MV-4-11 (cell line): ENCODE data around the gene GALNTL6.
"Not testable (repeated sequence)": the region's sequence is repeated elsewhere in the genome, so short reads cannot be mapped to it uniquely, and the experiment has no call there.

ENCODE experiments used
- DNase-seq: peaks from one replicate; lab custom pipeline; 2025; lab: John Stamatoyannopoulos, UW

Gene GALNTL6

DNA sequence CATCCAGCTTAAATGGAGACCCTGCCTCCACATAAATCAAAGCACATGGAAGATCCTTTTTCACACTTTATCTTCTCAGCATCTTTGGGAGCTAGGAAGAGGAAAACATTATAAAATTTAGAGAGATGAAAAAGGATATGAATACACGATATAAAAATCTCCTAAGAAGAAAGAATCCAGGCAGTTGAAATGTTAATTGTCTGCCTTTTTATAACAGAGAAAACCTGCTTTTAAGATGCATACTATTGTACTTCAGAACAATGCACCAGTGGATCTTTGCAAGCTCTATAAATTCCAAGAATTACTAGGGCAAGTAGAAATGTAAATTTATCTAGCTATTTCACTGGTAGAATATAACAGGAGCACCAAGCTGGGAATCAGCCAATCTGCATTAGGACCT lies 1055.1 kb downstream of the GALNTL6 start:
- no peak for DNase-seq

DNA sequence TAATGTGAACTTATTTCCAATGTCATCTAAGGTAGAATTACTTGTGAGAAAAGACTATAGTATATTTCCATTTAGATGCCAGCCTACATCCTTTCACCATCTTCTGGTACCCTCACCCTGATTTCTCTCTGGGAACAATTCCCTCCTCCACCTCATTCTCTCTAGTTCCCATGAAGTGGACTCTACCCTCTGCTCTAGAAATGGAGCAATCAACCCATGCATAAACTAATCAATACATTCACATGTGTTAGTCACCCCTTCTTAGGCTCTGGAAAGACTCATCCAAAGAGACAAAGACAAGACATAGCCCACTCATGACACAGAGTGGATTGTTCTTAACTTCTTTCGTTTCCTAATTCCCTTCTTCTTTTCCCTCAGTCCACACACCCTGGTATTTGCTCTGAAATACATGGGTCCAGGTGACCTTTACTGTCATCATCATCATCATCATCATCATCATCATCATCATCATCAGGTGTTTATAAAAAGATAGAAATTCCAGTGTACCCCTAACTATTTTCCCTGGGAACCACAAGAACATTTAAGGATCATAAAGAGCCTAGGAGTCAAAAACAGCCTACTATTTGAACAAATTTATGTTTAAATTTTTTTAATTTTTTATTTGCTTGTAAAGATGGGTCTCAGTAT lies 1056.5 kb downstream of the GALNTL6 start:
- no peak for DNase-seq

DNA sequence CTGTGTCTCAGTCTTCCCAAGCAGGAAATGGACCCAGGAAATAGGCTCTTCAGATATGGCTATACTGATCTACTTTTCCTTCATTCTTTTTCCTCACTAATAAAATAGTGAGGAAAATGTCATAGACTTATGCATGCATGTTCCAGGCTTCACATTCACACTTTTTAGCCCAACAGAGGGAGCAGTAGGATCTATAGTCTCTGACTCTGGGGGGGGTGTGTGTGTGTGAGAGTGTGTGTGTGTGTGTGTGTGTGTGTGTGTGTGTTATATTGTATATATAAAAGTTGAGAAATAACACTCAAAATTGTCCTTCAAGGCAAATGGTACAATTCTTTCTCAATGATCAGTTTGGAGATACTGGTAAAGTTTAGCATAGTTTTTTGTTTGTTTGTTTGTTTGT lies 1058.2 kb downstream of the GALNTL6 start:
- DNase-seq: no peak

DNA sequence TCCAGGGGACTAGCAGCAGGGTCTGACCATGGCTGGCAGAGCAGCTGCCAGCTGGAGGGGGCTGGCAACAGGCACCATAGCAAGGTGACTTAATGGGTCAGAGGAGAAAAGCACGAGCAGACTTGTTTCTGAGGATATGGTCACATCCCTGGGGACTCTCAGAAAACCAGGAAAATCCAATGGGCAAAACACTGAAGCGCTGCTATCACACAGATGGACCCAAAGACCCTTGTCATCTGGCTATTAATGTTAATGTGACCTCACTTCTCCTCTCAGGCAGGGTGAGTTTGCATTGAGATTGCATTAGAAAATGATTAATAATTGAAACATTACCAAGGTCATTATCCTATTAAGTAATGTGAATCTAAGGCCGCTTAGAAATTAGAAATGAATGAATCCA lies 1061.7 kb downstream of the GALNTL6 start:
- DNase-seq: no peak

DNA sequence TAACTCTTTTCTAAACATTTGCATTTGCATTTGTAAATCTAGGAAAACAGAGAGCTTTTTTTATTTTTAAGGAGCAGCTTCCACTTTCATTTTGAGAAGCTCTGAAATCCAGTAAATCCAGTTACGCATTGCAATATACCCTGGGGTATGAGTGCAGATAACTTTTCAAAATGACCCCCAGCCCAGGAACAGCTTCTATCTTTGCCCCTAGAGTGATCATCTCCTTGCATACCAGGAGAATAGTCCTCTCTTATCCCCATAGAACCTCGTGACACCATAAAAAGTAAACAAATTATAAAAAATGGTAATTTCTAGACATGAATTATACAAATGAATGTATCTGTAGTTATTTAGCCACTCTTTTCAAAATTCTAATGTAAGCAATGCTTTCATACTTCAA lies 1063.2 kb downstream of the GALNTL6 start:
- no peak for DNase-seq

DNA sequence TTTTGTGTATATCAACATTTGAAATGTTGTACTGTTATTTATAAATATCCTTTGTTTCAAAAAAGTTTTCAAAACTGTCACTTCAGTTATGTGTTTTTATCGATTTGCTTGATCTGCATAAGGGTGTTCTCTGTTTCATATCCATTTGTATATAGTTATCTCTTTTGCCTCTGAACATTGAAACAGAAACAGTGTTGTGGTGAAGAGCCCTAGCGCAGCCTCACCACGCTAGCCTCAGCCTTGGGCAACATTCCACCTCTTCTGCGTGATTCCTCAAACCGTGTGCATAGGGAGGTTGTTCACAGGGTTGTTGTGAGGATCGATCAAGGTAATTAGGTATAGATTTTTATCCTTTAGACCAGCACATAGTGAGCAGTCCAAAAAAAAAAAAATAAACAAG lies 1068.4 kb downstream of the GALNTL6 start:
- no peak for DNase-seq

DNA sequence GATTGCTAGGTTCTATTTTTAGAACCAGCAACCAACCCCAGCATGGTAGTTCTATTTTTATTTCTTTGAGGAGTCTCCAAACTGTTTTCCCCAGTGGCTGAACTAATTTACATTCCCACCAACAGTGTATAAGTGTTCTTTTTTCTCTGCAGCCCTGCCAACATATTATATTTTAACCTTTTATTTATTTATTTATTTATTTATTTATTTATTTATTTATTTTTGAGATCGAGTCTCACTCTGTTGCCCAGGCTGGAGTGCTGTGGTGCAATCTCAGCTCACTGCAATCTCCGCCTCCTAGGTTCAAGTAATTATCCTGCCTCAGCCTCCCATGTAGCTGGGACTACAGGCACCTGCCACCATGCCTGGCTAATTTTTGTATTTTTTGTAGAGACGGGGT lies 1074.2 kb downstream of the GALNTL6 start:
- not testable (repeated sequence) for DNase-seq

DNA sequence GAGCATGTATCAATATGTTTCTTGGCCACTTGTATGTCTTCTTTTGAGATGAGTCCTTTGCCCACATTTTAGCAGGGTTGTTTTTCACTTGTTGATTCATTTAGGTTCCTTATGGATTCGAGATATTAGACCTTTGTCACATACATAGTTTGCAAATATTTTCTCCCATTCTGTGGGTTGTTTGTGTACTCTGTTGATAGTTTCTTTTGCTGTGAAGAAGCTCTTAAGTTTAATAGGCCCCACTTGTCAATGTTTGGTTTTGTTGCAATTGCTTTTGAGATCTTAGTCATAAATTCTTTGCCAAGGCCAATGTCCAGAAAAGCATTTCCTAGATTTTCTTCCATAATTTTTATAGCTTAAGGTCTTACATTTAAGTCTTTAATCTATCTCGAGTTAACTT lies 1074.8 kb downstream of the GALNTL6 start:
- no peak for DNase-seq

DNA sequence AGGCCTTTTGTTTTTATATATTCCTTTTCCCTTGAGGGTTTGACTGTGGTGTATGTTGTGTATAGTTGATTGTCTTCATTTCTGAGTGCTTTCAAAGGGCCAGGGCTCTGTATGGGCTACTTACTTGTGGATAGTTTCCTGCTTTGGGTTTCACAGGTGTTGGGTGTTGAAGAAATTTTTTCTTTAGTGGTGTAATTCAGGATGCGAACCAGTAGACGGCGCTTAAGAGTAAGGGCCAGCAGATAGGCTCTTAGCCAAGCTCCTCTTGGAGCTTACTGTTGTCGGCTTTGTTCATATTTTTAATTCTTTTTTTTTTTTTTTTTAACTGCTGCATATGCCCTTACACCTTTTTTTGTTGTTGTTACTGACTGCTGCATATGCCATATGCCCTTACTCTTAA lies 1079.1 kb downstream of the GALNTL6 start:
- peak; percentile 24 for DNase-seq

DNA sequence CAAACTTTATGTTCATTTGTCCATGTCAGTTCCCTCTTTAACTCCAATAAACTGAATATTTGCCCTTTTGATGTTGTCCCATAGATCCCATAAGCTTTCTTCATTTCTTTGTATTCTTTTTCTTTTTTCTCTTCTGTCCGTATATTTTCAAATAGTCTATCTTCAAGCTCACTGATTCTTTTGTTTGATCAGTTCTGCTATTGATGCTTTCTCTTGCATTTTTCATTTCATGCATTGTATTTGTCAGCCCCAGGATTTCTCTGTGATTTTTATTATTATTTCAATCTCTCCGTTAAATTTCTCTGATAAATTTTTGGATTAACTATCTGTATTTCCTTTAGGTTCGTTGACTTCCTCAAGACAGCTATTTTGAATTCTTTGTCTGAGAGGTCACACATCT lies 1082.5 kb downstream of the GALNTL6 start:
- DNase-seq: no peak

DNA sequence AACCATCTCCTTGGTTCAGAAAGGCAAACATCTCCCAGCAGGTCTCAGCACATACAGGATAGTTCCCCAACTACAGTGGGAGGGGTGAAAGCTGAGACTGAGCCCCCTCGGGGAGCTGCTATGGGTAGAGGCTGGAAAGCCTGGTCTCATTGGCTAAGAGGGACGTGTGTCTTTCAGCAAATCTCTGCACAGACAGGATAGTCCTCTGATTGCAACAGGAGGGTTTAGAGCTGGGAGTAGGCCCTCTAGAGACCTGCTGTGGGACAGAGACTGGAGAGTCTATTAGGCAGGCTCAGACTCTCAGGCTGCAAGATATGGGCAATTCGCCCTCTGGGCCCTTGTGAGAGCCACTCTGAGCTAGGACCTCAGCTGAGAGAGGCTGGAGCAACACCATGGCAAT lies 1083.8 kb downstream of the GALNTL6 start:
- no peak for DNase-seq

DNA sequence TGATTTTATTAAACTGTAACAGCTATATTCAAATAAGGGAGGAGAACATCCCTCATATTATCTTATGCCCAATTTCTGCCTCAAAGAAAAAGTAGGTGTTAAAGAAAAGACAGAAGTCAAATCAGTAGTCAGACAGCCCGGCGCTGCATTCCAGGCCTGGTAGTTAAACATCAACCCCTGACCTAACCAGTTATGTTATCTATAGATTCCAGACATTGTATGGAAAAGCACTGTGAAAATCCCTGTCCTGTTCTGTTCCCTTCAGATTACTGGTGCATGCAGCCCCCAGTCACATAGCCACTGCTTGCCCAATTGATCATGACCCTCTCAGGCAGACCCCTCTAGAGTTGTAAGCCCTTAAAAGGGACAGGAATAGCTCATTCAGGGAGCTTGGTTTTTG lies 1085.5 kb downstream of the GALNTL6 start:
- no peak for DNase-seq

DNA sequence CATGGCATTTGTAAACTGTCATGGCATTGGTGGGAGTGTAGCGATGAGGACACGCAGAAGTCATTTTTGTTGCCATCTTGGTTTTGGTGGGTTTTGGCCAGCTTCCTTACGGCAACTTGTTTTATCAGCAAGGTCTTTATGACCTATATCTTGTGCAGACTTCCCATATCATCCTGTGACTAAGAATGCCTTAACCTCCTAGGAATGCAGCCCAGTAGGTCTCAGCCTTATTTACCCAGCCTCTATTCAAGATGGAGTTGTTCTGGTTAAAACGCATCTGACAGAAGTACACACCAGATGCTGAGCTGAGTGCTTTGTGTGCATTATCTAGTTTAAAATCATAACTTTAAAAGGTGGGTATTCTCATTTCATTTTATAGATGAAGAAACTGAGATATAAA lies 1086.7 kb downstream of the GALNTL6 start:
- no peak for DNase-seq

DNA sequence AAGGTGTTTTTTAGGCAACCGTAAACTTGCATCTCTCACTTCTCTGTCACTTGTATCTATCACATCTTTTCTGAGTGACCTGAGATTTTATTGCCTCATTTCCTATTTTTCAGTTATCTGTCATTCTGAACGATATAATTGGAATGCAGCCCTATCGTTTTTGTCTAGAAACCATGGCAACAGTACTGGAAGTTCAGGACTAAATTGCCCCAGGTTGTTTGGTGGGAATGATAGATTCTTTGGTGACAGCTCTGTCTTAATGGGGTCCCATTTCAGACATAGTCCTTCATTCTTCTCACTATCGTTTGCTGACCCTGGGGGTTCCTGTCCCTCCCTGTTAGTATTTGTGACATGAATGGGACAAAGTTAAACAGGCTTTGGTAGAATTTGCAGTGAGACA lies 1087.7 kb downstream of the GALNTL6 start:
- DNase-seq: no peak

DNA sequence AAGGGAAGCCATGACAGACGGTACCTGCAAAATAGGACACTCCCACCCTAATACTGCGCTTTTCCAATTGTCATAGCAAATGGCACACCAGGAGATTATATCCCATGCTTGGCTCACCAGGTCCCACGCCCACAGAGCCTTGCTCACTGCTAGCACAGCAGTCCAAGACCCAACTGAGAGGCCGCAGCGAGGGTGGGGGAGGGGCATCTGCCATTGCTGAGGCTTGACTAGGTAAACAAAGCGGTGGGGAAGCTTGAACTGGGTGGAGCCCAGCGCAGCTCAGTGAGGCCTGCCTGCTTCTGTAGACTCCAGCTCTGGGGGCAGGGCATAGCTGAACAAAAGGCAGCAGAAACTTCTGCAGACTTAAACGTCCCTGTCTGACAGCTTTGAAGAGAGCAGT lies 1099.3 kb downstream of the GALNTL6 start:
- not testable (repeated sequence) for DNase-seq

DNA sequence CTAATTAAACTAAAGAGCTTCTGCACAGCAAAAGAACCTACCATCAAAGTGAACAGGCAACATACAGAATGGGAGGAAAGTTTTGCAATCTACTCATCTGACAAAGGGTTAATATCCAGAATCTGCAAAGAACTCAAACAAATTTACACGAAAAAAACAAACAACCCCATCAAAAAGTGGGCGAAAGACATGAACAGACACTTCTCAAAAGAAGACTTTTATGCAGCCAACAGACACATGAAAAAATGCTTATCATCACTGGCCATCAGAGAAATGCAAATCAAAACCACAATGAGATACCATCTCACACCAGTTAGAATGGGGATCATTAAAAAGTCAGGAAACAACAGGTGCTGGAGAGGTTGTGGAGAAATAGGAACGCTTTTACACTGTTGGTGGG lies 1104.2 kb downstream of the GALNTL6 start:
- DNase-seq: not testable (repeated sequence)

DNA sequence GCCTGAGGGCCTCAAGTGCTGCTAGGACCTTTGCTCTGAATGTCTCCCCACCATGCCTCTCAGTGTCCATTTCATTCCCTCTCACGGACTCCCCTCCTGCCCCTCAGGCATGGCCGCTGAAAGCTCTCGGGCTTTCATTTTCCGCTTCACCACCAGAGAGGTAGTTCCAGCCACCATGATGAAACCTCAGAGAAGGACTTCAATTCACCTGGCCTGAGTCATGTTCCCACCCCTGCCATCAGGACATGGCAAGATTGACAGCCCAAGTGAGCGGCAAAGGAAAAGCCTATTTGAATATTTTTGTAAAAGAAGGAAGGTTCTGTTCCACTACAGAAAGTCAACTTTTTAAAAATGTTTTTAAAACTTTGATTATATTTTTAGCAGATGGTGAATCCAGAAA lies 1106.1 kb downstream of the GALNTL6 start:
- DNase-seq: no peak

DNA sequence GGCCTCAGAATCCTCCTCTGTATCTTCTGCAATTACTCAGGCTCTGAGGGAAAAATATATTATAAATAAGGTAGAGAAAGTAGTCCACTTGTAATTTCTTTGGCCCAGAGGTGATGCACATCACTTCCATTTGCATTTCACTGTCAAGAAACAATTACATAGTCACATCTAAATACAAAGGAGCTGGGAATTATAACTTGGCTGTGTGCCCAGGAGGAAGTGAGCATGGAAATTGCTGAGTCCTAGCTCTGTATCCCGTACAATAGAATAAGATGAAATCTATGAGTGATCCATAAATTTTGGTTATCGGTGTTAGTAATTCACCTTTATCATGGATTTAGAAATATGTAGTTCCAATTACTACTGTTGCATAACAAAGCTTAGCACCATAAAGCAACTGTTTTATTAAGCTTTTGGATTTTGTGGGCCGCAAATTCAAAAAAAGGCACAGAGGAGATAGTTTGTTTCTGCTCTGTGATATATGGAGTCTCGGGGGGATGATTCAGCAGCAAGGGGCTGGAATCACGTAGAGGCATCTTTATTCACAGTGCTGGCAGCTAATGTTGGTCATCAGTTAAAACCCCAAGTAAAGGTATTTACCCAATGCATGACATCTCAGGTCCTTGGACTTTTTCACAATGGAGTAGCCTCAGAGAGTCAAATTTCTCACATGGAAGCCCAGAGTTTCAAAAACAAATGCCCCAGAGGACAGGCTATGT lies 1114.1 kb downstream of the GALNTL6 start:
- DNase-seq: no peak

DNA sequence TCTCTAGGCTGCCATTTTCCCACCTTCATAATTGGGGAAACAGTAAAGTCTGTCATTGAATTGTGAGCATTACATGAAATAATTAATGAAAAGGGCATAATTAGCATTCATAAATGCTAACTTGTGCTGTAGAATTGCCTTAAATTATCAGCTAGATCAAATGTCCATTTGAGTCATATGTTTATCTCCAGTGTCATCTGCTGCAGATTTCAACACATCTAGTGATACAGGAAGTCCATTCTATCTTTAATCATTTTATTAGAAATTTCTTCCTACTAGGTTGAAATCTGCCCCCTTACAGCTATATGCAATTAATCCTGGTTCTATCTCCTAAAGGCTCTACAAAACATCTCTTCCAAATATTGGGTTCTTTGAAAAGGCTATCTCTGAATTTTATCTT lies 1115.1 kb downstream of the GALNTL6 start:
- no peak for DNase-seq

DNA sequence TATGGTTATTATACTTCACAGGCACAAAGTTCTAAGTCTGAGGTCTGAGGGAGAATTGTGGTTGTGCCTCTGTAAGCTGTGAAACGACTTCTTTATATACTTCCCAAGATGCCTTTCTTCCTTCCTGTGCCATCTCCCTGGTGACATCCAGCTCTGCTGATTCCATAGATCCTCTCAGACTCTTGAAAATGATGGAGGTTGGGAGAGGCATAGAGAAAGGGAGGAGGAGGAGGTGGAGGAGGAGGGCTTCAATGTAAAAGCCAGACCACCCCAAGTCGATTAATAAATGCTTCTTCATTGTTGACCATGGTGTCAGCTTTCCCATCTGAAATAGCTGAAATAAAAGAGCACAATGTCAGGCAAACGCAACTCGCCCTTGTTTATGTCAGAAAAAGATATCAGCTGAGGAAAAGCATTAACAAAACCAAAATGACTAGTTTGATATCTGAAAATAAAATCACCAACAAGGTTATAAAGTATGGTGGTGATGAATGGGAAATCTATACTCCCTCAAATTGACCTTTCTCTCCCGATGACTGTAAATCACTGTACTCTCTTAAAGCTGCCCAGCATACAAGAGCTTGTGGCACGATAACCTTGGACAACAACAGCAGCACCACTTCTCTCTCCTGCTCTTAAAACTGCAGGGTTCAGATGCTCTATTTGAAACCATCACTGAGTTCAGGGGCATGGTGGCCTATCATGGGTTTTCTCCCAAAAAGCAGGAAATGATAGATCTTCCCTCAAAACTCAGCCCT lies 1125.0 kb downstream of the GALNTL6 start:
- no peak for DNase-seq

DNA sequence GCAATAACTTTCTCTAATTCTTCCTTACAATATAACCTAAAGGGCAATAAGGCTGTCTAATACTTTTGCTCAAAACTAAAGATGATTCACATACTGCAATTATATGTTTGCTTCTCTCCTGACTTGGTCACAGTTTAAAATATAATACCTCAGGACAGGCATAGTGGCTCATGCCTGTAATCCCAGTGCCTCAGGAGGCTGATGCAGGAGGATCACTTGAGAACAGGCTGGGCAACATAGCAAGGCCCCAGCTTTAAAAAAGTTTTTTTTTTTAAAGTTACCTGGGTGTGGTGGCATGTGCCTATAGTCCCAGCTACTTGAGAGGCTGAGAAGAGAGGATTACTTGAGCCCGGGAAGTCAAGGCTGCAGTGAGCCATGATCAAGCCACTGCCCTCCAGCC lies 1125.7 kb downstream of the GALNTL6 start:
- DNase-seq: no peak

DNA sequence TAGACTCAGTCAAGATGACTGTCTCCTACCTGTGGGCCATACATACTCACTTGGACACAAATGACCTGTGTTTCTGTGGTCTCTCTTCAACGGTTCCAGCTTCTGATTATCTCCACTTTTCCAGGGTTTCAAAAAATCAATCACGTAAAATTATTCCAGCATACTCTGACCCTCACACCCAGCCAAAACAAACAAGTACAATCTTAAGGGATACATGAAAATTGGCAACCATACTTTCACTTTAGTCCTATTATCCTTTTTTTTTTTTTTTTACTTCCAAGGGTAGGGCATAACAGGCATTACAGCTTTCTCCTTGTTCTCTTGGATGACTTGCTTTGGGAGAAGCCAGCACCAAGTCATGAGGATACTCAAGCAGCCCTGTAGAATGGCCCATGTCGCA lies 1129.6 kb downstream of the GALNTL6 start:
- no peak for DNase-seq

DNA sequence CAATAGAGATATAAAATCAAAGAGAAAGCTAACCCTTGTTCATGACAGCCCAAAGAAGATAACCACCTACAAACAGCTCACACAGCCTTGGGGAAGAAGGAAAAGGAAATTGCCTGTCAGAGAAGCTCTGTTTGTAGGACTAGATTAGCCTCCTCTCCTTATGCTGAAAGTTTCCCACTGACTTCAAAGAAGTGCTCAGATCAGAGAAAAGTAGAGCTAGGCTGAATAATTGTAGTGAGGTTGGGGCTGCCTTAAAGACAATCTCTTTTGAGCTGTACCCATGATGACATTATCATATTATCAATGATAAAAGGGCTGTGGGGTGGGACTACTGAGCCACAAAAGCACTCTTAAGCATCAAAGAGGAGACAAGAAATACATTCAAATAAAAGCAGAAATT lies 1132.4 kb downstream of the GALNTL6 start:
- no peak for DNase-seq
